Measurements from ENCODE around the gene SERF1A. TPM values are rescaled to one million over a fixed set of nuclear protein-coding genes. Genes with fewer than 3 reads are reported as not detected.

Gene SERF1A
- total RNA-seq, 1 donor from 2014 or later = 27.5 TPM

Other genes starting within 250 kb of the SERF1A start
- gene SMN1, start 24.4 kb downstream of the SERF1A start, total RNA-seq (ENCODE audit: unreplicated experiment) = 32.0 TPM
- 7.0 TPM for gene NAIP, start 124.7 kb downstream of the SERF1A start, total RNA-seq (ENCODE audit: unreplicated experiment)
- gene GTF2H2, start 167.0 kb downstream of the SERF1A start, total RNA-seq (ENCODE audit: unreplicated experiment) = 13.6 TPM

Measured in endothelial cell (in vitro differentiated cells).